Breast epithelium (tissue), 4 donors: ENCODE measurements around the gene PPP1R12B. TPM values are rescaled to one million over a fixed set of nuclear protein-coding genes. Genes with fewer than 3 reads are reported as not detected.
"Not testable (repeated sequence)": the region's sequence is repeated elsewhere in the genome, so short reads cannot be mapped to it uniquely, and the experiment has no call there.

Experiments
- DNase-seq, 2 donors: peaks; one replicate each; pipeline ENCODE4 v3.0.0-alpha.2; 2019; ENCODE audit warnings: low spot score in 2 of 2
- H3K27ac ChIP-seq, 2 donors: fragments of 200-600 bp; sonication (generic) in 1 of 2; one replicate each; pipeline ENCODE4 v1.5.1; 2016 to 2019; ENCODE audit warnings: mild to moderate bottlenecking in 1 of 2
- H3K27me3 ChIP-seq, 2 donors: fragments of 200-600 bp; sonication (generic) in 1 of 2; one replicate each; pipeline versions ENCODE4 v1.5.1 to v1.6.0; 2017 to 2019; ENCODE audit warnings: control low read depth in 1 of 2, mild to moderate bottlenecking in 1 of 2
- H3K36me3 ChIP-seq: fragments of 200-600 bp; one replicate; pipeline ENCODE4 v1.5.1; 2019
- H3K4me1 ChIP-seq, 2 donors: fragments of 200-600 bp; sonication (generic); one replicate each; pipeline ENCODE4 v1.5.1; 2016 to 2019; ENCODE audit warnings: control low read depth in 1 of 2
- H3K4me3 ChIP-seq, 3 donors: fragments of 200-600 bp; sonication (generic); 1 replicate in 2 of 3; 2 replicates in 1 of 3; pipeline ENCODE4 v1.5.1; 2016 to 2019; ENCODE audit warnings: mild to moderate bottlenecking in 3 of 3, moderate library complexity in 2 of 3
- H3K9me3 ChIP-seq, 2 donors: fragments of 200-600 bp; sonication (generic) in 1 of 2; one replicate each; pipeline ENCODE4 v1.5.1; 2016 to 2019; ENCODE audit warnings: control low read depth in 1 of 2
- CTCF ChIP-seq, 3 donors: fragments of 450-650 bp; IDR thresholded peaks; one replicate each; pipeline ENCODE4 v1.5.1; 2016 to 2017; ENCODE audit warnings: antibody characterized with exemption in 3 of 3, mild to moderate bottlenecking in 3 of 3, moderate library complexity in 3 of 3
- POLR2A ChIP-seq: fragments of 450-650 bp; IDR thresholded peaks from one replicate; pipeline ENCODE4 v1.6.1; 2016; ENCODE audit warnings: antibody characterized with exemption, mild to moderate bottlenecking, moderate library complexity
- POLR2AphosphoS5 ChIP-seq, 3 donors: sonication (generic); formaldehyde crosslinking; IDR thresholded peaks; one replicate each; pipeline ENCODE4 v1.6.1; 2017; ENCODE audit warnings: antibody characterized with exemption in 3 of 3
- intact Hi-C: fragments of 100-400 bp; cut with DNase I; formaldehyde crosslinking; loops from one replicate; pipeline ENCODE4 v1.15.1; 2023; ENCODE audit warnings: low total_unique reads
- total RNA-seq, 3 donors: library from RNA; depleted of rRNA; stranded (reverse); fragments of >200 nt; gene quantifications; one replicate each; pipeline ENCODE4 v1.1.0, GENCODE V29; 2016

PPP1R12B gene
- total RNA-seq, 3 donors from 2014 or later = 76.4 to 123 (median 90.7) TPM

GRCh38 chr1:202580619-202581018 is 232.1 kb downstream of the PPP1R12B start:
- Histone ChIP-seq H3K27me3 (no peaks in the 10 kb centered on the region), H3K36me3 (no peaks in the 10 kb centered on the region), H3K9me3 (no peaks in the 10 kb centered on the region), H3K4me1 (peaks cover 0 to 24% of the 10 kb centered on the region in 2 donors), H3K4me3 (no peak overlapping the region), H3K27ac (peak overlapping the region; percentile 44 to 78)
- no peak for DNase-seq
- intact Hi-C loops = loop anchor here (10.0 kb wide), 1 partner anchor 1924 kb away; no protein-coding TSS in a partner anchor
- TF ChIP-seq POLR2AphosphoS5 (IDR thresholded peaks at IDR 0.05) (no peak), CTCF (IDR thresholded peaks at IDR 0.05) (no peak), POLR2A (no peak)

GRCh38 chr1:202582350-202582749 is 233.9 kb downstream of the PPP1R12B start:
- H3K27me3 ChIP-seq, H3K27ac ChIP-seq, H3K4me1 ChIP-seq, H3K36me3 ChIP-seq, H3K4me3 ChIP-seq, DNase-seq, H3K9me3 ChIP-seq: not testable (repeated sequence)
- intact Hi-C loops = loop anchor here (10.0 kb wide), 1 partner anchor 1922 kb away; no protein-coding TSS in a partner anchor

GRCh38 chr1:202584707-202585589 is 236.4 kb downstream of the PPP1R12B start:
- Histone ChIP-seq H3K9me3 (no peaks in the 10 kb centered on the region), H3K4me3 (no peak overlapping the region), H3K36me3 (no peaks in the 10 kb centered on the region), H3K27ac (peak overlapping the region; percentile 66 to 95), H3K27me3 (no peaks in the 10 kb centered on the region), H3K4me1 (peaks cover 6 to 11% of the 10 kb centered on the region in 2 donors)
- no peak for TF ChIP-seq POLR2A
- TF ChIP-seq CTCF (IDR thresholded peaks at IDR 0.05) = no peak
- no peak for TF ChIP-seq POLR2AphosphoS5 (IDR thresholded peaks at IDR 0.05)
- intact Hi-C loops = loop anchor here (10.0 kb wide), 1 partner anchor 1920 kb away; no protein-coding TSS in a partner anchor
- no peak for DNase-seq

GRCh38 chr1:202585590-202585933 is 237.1 kb downstream of the PPP1R12B start:
- DNase-seq = no peak
- intact Hi-C loops = loop anchor here (10.0 kb wide), 1 partner anchor 1919 kb away; no protein-coding TSS in a partner anchor
- TF ChIP-seq POLR2A (no peak), POLR2AphosphoS5 (IDR thresholded peaks at IDR 0.05) (no peak), CTCF (IDR thresholded peaks at IDR 0.05) (no peak)
- peak overlapping the region; percentile 95 for H3K27ac ChIP-seq
- H3K9me3 ChIP-seq = no peaks in the 10 kb centered on the region
- peaks cover 11% of the 10 kb centered on the region in 2 donors for H3K4me1 ChIP-seq
- no peaks in the 10 kb centered on the region for H3K27me3 ChIP-seq
- no peaks in the 10 kb centered on the region for H3K36me3 ChIP-seq
- H3K4me3 ChIP-seq = no peak overlapping the region

- H3K4me1 ChIP-seq = peaks cover 11% of the 10 kb centered on the region in 2 donors
- TF ChIP-seq POLR2AphosphoS5 (IDR thresholded peaks at IDR 0.05) (peak in 2 of 3 donors; percentile 33 to 37), CTCF (IDR thresholded peaks at IDR 0.05) (no peak)
- no peaks in the 10 kb centered on the region for H3K27me3 ChIP-seq
- H3K27ac ChIP-seq = peak overlapping the region; percentile 95
- intact Hi-C loops = loop anchor here (10.0 kb wide), 1 partner anchor 1919 kb away; no protein-coding TSS in a partner anchor
- no peak overlapping the region for H3K4me3 ChIP-seq
- peak; percentile 55 to 58 for DNase-seq
- no peaks in the 10 kb centered on the region for H3K36me3 ChIP-seq
- H3K9me3 ChIP-seq = no peaks in the 10 kb centered on the region
These were observed 237.7 kb downstream of the PPP1R12B start for GRCh38 chr1:202586018-202586821.
